GM12874 (cell line): ENCODE measurements around the gene PSMC3IP.

Experiments
- TF ChIP-seq, protein P1 (sequence below): IDR thresholded peaks from 2 replicates; pipeline ENCODE4 v1.5.1; 2011; ENCODE audit warnings: low read depth, mild to moderate bottlenecking, control low read depth, low read length, moderate library complexity; ENCODE audit not compliant: insufficient read depth

Gene PSMC3IP, protein sequence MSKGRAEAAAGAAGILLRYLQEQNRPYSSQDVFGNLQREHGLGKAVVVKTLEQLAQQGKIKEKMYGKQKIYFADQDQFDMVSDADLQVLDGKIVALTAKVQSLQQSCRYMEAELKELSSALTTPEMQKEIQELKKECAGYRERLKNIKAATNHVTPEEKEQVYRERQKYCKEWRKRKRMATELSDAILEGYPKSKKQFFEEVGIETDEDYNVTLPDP

DNA sequence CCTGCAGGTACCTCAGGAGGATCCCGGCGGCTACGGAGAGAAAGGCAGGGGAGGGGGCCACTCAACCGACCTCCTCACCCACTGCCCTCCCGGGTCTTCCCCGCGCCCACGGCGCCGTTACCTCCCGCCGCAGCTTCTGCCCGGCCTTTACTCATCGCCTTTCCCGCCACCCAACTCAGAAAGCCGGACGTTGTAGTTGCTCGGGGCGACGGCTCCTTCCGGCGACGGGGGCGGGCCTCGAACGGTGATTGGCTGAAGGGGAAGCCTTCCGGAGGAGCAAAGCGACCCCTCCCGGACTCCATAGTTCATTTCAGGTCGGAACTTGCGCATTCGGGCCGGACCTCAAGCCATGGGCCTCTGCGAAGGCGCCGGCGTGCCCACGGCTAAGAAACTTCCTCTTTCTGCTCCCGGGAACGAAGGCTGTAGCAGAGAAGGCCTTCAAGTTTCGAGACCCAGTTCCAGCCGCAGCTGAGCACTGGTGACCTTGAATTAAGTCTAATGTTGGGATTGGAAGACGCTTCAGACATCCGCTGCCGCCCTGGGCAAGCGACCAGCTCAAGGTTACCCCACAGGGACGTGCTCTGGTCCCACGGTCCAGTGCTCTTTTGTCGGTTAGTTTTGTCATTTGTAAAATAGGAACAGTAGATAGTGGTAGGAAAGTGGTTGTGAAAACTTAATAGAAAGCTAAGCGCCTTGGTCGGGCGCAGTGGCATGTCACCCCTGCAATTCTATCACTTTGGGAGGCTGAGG lies at the start of gene PSMC3IP:
TSS of gene PSMC3IP (minus strand) at position 198 of the 750 bp plus-strand sequence. CDS start at position 155, 43 bp downstream.
- TF ChIP-seq, protein P1, sequence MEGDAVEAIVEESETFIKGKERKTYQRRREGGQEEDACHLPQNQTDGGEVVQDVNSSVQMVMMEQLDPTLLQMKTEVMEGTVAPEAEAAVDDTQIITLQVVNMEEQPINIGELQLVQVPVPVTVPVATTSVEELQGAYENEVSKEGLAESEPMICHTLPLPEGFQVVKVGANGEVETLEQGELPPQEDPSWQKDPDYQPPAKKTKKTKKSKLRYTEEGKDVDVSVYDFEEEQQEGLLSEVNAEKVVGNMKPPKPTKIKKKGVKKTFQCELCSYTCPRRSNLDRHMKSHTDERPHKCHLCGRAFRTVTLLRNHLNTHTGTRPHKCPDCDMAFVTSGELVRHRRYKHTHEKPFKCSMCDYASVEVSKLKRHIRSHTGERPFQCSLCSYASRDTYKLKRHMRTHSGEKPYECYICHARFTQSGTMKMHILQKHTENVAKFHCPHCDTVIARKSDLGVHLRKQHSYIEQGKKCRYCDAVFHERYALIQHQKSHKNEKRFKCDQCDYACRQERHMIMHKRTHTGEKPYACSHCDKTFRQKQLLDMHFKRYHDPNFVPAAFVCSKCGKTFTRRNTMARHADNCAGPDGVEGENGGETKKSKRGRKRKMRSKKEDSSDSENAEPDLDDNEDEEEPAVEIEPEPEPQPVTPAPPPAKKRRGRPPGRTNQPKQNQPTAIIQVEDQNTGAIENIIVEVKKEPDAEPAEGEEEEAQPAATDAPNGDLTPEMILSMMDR: peak; percentile 69

DNA sequence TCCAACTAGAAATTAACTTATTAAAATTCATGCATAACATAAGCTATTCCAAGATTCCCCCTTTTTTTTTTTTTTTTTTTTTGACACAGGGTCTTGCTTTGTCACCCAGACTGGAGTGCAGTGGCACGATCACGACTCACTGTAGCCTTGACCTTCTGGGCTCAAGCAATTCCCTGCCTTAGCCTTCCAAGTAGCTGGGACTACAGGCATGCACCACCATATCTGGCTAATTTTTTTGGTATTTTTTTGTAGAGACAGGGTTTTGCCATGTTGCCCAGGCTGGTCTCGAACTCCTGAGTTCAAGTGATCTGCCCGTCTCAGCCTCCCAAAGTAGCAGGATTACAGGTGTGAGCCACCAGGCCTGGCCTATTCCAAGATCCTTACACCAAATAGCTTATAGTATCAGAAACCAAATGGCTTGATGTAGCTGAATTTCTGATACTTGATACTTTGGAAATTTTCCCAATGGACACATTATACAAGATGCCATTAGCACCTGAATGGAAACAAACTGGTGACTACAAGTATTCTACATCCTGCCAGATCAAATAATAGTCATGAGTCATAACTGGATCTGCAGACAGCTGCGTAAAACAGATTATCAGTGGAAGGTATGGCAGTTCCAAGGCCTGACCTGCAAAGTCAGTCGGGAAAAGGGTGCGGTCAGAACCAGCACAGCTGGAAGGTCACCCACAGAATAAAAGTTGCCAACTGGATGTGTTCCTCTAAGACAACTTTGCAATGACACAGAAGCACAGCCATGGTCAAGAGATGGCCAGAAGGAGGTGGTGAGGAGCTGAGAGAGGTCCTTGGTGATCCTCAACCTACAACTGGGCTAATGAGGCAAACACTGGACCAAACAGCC lies 46.4 kb upstream of the PSMC3IP start:
- TF ChIP-seq, protein P1: no peak

DNA sequence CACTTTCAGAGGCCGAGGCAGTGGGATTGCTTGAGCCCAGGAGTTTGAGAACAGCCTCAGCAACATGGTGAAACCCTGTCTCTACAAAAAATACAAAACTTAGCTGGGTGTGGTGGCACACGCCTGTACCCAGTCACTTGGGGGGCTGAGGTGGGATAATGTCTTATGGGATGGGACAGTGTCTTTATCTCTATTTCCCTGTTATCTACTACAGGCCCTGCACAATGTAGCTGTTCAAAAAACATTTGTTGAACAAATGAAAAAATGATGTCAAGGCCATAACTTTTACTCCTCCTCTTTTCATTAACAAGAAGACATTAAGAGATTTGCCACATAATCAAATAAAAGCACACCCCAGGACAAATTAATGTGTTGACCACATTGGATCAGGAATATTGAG lies 45.7 kb upstream of the PSMC3IP start:
- TF ChIP-seq, protein P1: no peak

DNA sequence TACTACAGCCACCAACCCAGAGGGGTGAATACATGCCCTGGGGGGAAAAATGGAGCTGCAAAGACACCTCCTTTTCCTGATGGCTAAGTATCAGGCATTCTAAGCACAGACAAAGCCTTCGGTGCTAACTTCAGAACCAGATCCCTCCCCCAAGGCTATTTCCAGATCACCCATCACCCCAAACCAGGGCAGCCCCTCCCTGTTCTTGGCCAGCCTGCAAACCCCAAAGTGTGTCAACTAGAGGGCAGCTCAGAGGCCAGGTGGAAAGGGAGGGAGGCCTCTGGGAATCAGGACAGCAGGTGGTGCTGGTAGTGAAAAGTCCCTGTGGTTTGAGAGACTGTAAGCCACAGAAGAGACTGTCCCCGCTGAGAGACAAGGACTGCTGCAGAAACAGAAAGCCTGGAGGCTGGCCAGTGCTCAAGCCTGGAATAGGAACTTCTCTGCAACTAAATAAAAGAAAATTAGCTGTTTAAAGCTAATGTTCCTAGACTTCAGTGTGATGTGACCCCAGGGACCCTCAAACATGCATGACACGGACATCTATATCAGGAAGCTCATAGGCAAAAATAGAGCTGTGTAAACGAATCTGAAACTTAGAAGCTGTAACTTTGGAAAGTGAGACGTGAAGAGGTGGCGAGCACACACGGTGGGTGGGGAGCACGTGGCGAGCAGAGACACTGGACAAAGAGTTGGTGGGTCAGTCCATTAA lies 41.1 kb upstream of the PSMC3IP start:
- TF ChIP-seq, protein P1: 0 out of 2 replicates have a peak, but pooled peaks have one; percentile 9

DNA sequence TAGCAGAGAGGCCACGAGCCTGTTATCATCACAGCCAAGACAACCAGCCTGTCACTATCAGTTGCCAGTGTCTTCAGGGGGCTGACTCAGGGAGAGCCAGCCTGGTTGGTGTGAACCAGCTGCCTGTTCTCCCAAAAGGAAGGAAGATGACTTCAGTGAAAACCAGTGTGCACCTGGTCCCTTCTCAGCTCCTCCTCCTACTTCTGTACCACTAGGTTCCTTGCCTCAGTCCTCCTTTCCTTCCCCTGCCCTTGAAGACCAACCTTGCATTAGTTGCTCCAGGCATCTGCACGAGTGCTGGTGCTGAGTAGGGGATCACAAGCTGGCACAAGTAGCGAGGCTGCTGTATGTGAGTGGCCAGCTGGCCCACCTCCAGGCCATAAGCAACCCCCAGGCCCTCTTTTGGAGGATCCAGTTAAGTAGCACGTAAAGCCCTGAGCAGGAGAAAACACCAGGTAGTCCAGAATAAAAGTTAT lies 40.5 kb upstream of the PSMC3IP start:
- TF ChIP-seq, protein P1: no peak

DNA sequence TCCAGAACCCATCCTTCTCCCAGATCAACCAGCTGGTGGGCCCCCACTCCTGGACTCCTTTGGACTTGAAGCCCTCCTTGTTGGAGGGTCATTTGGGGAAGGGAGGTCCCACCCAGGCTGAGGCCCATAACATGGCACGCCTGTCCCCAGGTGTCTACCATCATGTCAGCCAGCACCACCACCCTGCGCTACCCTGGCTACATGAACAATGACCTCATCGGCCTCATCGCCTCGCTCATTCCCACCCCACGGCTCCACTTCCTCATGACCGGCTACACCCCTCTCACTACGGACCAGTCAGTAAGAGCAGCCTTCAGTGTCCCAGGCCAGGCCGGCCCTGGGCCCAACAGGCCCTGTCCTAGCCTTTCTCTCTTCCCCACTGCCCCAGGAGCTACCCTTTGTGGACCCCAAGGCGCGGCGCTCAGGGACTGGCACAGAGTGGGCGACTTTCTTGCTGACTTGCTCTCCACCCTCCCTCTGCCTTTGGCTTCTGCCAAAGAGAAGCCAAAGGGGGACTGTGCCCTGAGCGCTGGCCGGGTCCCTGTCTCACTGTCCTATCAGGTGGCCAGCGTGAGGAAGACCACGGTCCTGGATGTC lies 36.3 kb upstream of the PSMC3IP start:
- TF ChIP-seq, protein P1: no peak
